HCT116 (cell line): ENCODE results near the gene CBX4.

Experiments used
- EZH2 ChIP-seq: fragments of 200-600 bp; sonication (generic); IDR thresholded peaks from 2 replicates; pipeline ENCODE4 v1.6.1; 2017; ENCODE audit warnings: antibody characterized with exemption, mixed run types
- POLR2A ChIP-seq: IDR thresholded peaks from 2 replicates; pipeline ENCODE4 v1.7.0; 2011; ENCODE audit warnings: borderline replicate concordance; ENCODE audit not compliant: insufficient read depth, insufficient read length; ENCODE audit errors: extremely low read depth
- POLR2AphosphoS5 ChIP-seq: IDR thresholded peaks from 2 replicates; pipeline ENCODE4 v1.6.1; 2011; ENCODE audit warnings: mild to moderate bottlenecking, low read depth, low read length, moderate library complexity
- REST ChIP-seq: IDR thresholded peaks from 2 replicates; pipeline ENCODE4 v1.6.1; 2012; ENCODE audit warnings: low read depth
- SP1 ChIP-seq: IDR thresholded peaks from 2 replicates; pipeline ENCODE4 v1.6.1; 2012; ENCODE audit warnings: low read depth
- SRF ChIP-seq: IDR thresholded peaks from 2 replicates; pipeline ENCODE4 v1.6.1; 2012; ENCODE audit warnings: low read depth
- YY1 ChIP-seq: IDR thresholded peaks from 2 replicates; pipeline ENCODE4 v1.6.1; 2011; ENCODE audit warnings: low read length, low read depth, moderate library complexity, mild to moderate bottlenecking; ENCODE audit not compliant: insufficient replicate concordance; ENCODE audit errors: extremely low read depth
- TF ChIP-seq, protein P1 (sequence below), 3 experiments: fragments of 200-600 bp in 1 of 3; sonication (generic) in 1 of 3; IDR thresholded peaks in 2 of 3; conservative IDR thresholded peaks in 1 of 3; 2 replicates each; pipeline ENCODE4 v1.5.1; 2012 to 2017; ENCODE audit warnings: low read depth in 2 of 3, low read length in 2 of 3, antibody characterized with exemption in 1 of 3, borderline replicate concordance in 1 of 3, control low read depth in 1 of 3, mild to moderate bottlenecking in 1 of 3, mixed read lengths in 1 of 3, mixed run types in 1 of 3, moderate library complexity in 1 of 3; ENCODE audit not compliant: insufficient read depth in 1 of 3

DNA sequence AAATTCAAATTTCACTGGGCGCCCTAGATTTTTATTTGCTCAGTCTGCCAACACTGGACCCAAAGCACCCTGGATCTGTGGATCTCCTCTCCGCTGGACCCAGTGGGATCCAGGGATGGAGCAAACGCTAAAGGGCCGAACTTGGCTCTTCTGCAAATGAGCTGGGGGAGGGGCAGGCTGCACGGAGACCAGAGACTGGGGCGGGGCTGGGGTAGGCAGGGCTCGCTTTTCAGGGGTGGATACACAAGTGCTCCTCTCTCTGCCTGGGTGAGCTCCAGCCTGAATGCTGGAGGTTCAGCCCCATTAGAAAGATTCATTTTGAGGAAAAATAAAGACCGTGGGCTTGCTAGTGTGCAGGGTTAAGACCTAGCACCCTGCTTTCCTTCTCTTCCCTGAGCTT, 8.9 kb downstream of the CBX4 start:
- TF ChIP-seq, protein P1, sequence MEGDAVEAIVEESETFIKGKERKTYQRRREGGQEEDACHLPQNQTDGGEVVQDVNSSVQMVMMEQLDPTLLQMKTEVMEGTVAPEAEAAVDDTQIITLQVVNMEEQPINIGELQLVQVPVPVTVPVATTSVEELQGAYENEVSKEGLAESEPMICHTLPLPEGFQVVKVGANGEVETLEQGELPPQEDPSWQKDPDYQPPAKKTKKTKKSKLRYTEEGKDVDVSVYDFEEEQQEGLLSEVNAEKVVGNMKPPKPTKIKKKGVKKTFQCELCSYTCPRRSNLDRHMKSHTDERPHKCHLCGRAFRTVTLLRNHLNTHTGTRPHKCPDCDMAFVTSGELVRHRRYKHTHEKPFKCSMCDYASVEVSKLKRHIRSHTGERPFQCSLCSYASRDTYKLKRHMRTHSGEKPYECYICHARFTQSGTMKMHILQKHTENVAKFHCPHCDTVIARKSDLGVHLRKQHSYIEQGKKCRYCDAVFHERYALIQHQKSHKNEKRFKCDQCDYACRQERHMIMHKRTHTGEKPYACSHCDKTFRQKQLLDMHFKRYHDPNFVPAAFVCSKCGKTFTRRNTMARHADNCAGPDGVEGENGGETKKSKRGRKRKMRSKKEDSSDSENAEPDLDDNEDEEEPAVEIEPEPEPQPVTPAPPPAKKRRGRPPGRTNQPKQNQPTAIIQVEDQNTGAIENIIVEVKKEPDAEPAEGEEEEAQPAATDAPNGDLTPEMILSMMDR (IDR thresholded peaks at IDR 0.05 in 2 of 3, conservative IDR thresholded peaks at IDR 0.05 in 1 of 3; ENCODE audit: borderline replicate concordance in 1 of 3, insufficient read depth in 1 of 3, low read depth in 2 of 3, low read length in 2 of 3) = no peak
- TF ChIP-seq SP1 = no peak
- no peak for TF ChIP-seq POLR2AphosphoS5
- no peak for TF ChIP-seq POLR2A
- no peak for TF ChIP-seq SRF
- TF ChIP-seq YY1 = no peak
- no peak for TF ChIP-seq REST
- no peak for TF ChIP-seq EZH2
